PC-9 (cell line): ENCODE measurements around the gene DTX1. TPM values are rescaled to one million over a fixed set of nuclear protein-coding genes. Genes with fewer than 3 reads are reported as not detected.

Experiments
- BruUV-seq: library from RNA; stranded (reverse); fragments of 400-500 nt; replicated peaks from 2 replicates; lab custom pipeline; 2021; lab: Mats Ljungman, UMichigan
- CTCF ChIA-PET: fragments of 300-600 bp; sonication (Branson Sonifier 250); formaldehyde crosslinking; loops from one replicate; lab custom pipeline; 2022; ENCODE audit warnings: antibody characterized with exemption; lab: Charles Lee
- POLR2A ChIA-PET: fragments of 300-600 bp; sonication (Branson Sonifier 250); formaldehyde crosslinking; loops from one replicate; lab custom pipeline; 2022; ENCODE audit warnings: antibody characterized with exemption; ENCODE audit not compliant: unreplicated experiment; lab: Charles Lee
- DNase-seq, 2 experiments: peaks; one replicate each; pipeline versions ENCODE4 v3.0.0 to v3.0.0-alpha.2; 2015 to 2022; ENCODE audit warnings: mixed read lengths in 1 of 2
- H2AFZ ChIP-seq: fragments of 200-600 bp; sonication (generic); 2 replicates; pipeline ENCODE4 v1.8.1; 2017; ENCODE audit warnings: antibody characterized with exemption
- H3F3A ChIP-seq: fragments of 200-600 bp; sonication (generic); 2 replicates; pipeline ENCODE4 v1.8.1; 2017; ENCODE audit warnings: antibody characterized with exemption, mild to moderate bottlenecking, low read depth; ENCODE audit not compliant: insufficient read depth
- H3K27ac ChIP-seq: fragments of 200-600 bp; sonication (generic); 2 replicates; pipeline ENCODE4 v1.6.1; 2016; ENCODE audit warnings: mixed run types
- H3K27me3 ChIP-seq: fragments of 200-600 bp; sonication (generic); 2 replicates; pipeline ENCODE4 v1.6.1; 2016; ENCODE audit warnings: low read depth, mixed run types; ENCODE audit not compliant: insufficient read depth
- H3K36me3 ChIP-seq: fragments of 200-600 bp; sonication (generic); 2 replicates; pipeline ENCODE4 v1.6.1; 2016; ENCODE audit warnings: low read depth, mixed run types
- H3K4me1 ChIP-seq: fragments of 200-600 bp; sonication (generic); replicated peaks from 2 replicates; pipeline ENCODE4 v1.6.1; 2016; ENCODE audit warnings: mixed run types; ENCODE audit not compliant: insufficient read depth
- H3K4me2 ChIP-seq: fragments of 200-600 bp; sonication (generic); 2 replicates; pipeline ENCODE4 v1.6.1; 2017; ENCODE audit warnings: mixed run types
- H3K4me3 ChIP-seq: fragments of 200-600 bp; sonication (generic); 2 replicates; pipeline ENCODE4 v1.6.1; 2016; ENCODE audit warnings: mixed run types
- H3K79me2 ChIP-seq: fragments of 200-600 bp; sonication (generic); 2 replicates; pipeline ENCODE4 v1.6.1; 2017; ENCODE audit warnings: low read depth, mixed run types
- H3K9me2 ChIP-seq: fragments of 200-600 bp; sonication (generic); 2 replicates; pipeline ENCODE4 v1.8.1; 2017; ENCODE audit warnings: mild to moderate bottlenecking; ENCODE audit not compliant: insufficient read depth
- H3K9me3 ChIP-seq: fragments of 200-600 bp; sonication (generic); 2 replicates; pipeline ENCODE4 v1.8.1; 2016; ENCODE audit warnings: low read depth; ENCODE audit not compliant: insufficient read depth
- H4K20me1 ChIP-seq: fragments of 200-600 bp; sonication (generic); 2 replicates; pipeline ENCODE4 v1.8.1; 2017; ENCODE audit not compliant: insufficient read depth
- CTCF ChIP-seq: fragments of 200-600 bp; sonication (generic); conservative IDR thresholded peaks from 2 replicates; pipeline ENCODE4 v1.6.1; 2017; ENCODE audit warnings: mixed run types, antibody characterized with exemption, mild to moderate bottlenecking, moderate library complexity
- EZH2 ChIP-seq: fragments of 200-600 bp; sonication (generic); IDR thresholded peaks from 2 replicates; pipeline ENCODE4 v1.8.0; 2017; ENCODE audit warnings: antibody characterized with exemption, low read depth
- intact Hi-C: fragments of 100-400 bp; cut with micrococcal nuclease; formaldehyde crosslinking; loops from one replicate; pipeline ENCODE4 v1.10.0; 2022; ENCODE audit not compliant: unreplicated experiment
- total RNA-seq: library from RNA; stranded (reverse); gene quantifications from 2 replicates; pipeline ENCODE4 v1.2.3, GENCODE V29; 2021

Gene DTX1
- total RNA-seq, 1 experiment from 2014 or later, result 0.13 TPM

GRCh38 chr12:113136990-113137511, 80.5 kb downstream of the DTX1 start:
- no peaks in the 10 kb centered on the region for H3K9me3 ChIP-seq
- peak overlapping the region; percentile 45; the same call in 1 of the 2 replicates for H2AFZ ChIP-seq
- H3K4me2 ChIP-seq, result peak overlapping the region; percentile 90; the same call in 1 of the 2 replicates
- H3K27me3 ChIP-seq, result no peaks in the 10 kb centered on the region
- intact Hi-C loops, result loop anchor here (5.0 kb wide), 1 partner anchor 40 kb away; no protein-coding TSS in a partner anchor
- TF ChIP-seq EZH2, result no peak
- TF ChIP-seq CTCF, result no peak
- peak overlapping the region; percentile 93 for H3K27ac ChIP-seq
- no peaks in the 10 kb centered on the region for H3K9me2 ChIP-seq
- H3K36me3 ChIP-seq, result no peaks in the 10 kb centered on the region
- ChIA-PET POLR2A (no interaction called here), CTCF (no interaction called here)
- peaks cover 38% of the 10 kb centered on the region for H3K4me1 ChIP-seq
- H4K20me1 ChIP-seq, result no peaks in the 10 kb centered on the region
- peak; percentile 89 to 97 for DNase-seq
- no peak overlapping the region for H3K4me3 ChIP-seq
- H3F3A ChIP-seq, result peaks cover 25% of the 10 kb centered on the region
- H3K79me2 ChIP-seq, result peaks cover 15% of the 10 kb centered on the region
- BruUV-seq, result TSS peak; percentile 63

GRCh38 chr12:113137861-113138783, 81.6 kb downstream of the DTX1 start:
- no peaks in the 10 kb centered on the region for H3K27me3 ChIP-seq
- peaks cover 11% of the 10 kb centered on the region for H3K79me2 ChIP-seq
- no TSS peak for BruUV-seq
- TF ChIP-seq EZH2, result no peak
- TF ChIP-seq CTCF, result no peak
- H3K36me3 ChIP-seq, result no peaks in the 10 kb centered on the region
- H3K4me3 ChIP-seq, result no peak overlapping the region
- H3F3A ChIP-seq, result peaks cover 25% of the 10 kb centered on the region
- no peak for DNase-seq
- no peaks in the 10 kb centered on the region for H3K9me2 ChIP-seq
- ChIA-PET POLR2A (no interaction called here), CTCF (interaction anchor here (0.5 to 0.6 kb wide), 2 partner anchors 71 to 156 kb away, joined by 4 read pairs; no protein-coding TSS in a partner anchor)
- peaks cover 37% of the 10 kb centered on the region for H3K4me1 ChIP-seq
- H3K27ac ChIP-seq, result peak overlapping the region; percentile 93; the same call in 1 of the 2 replicates
- intact Hi-C loops, result loop anchor here (5.0 kb wide), 1 partner anchor 41 kb away; no protein-coding TSS in a partner anchor
- H3K4me2 ChIP-seq, result no peak overlapping the region
- no peaks in the 10 kb centered on the region for H4K20me1 ChIP-seq
- no peak overlapping the region for H2AFZ ChIP-seq
- no peaks in the 10 kb centered on the region for H3K9me3 ChIP-seq

- BruUV-seq, result no TSS peak
- no peak overlapping the region for H3K4me3 ChIP-seq
- no peak overlapping the region for H3K27ac ChIP-seq
- no peak for DNase-seq
- CTCF ChIA-PET, result no interaction called here
- H3K9me2 ChIP-seq, result no peaks in the 10 kb centered on the region
- TF ChIP-seq EZH2 (no peak), CTCF (no peak)
- H2AFZ ChIP-seq, result no peak overlapping the region
- intact Hi-C loops, result loop anchor here (5.0 kb wide), 1 partner anchor 42 kb away; no protein-coding TSS in a partner anchor
- H3F3A ChIP-seq, result peaks cover 25% of the 10 kb centered on the region
- H3K9me3 ChIP-seq, result no peaks in the 10 kb centered on the region
- no peaks in the 10 kb centered on the region for H3K36me3 ChIP-seq
- no peaks in the 10 kb centered on the region for H3K27me3 ChIP-seq
- no peak overlapping the region for H3K4me2 ChIP-seq
- POLR2A ChIA-PET, result no interaction called here
- peaks cover 30% of the 10 kb centered on the region for H3K4me1 ChIP-seq
- H3K79me2 ChIP-seq, result peaks cover 7% of the 10 kb centered on the region; the same call in 1 of the 2 replicates
- H4K20me1 ChIP-seq, result no peaks in the 10 kb centered on the region
These were observed 82.3 kb downstream of the DTX1 start for GRCh38 chr12:113138826-113139225.
